Activated CD4-positive, alpha-beta memory T cell treated with anti-CD3 and anti-CD28 coated beads, Interleukin-2, amount 10 ng/mL, durations not matched to agents 7 days and 5 days (primary cell): Measurements from ENCODE around the gene USP4. TPM values are rescaled to one million over a fixed set of nuclear protein-coding genes. Genes with fewer than 3 reads are reported as not detected.
"Not testable (repeated sequence)": the region's sequence is repeated elsewhere in the genome, so short reads cannot be mapped to it uniquely, and the experiment has no call there.

Experiments used
- CTCF ChIA-PET: fragments of 350-600 bp; sonication (Branson Sonifier 250); formaldehyde crosslinking; loops from one replicate; lab custom pipeline; 2021; ENCODE audit warnings: antibody characterized with exemption, inconsistent platforms; lab: Charles Lee
- POLR2A ChIA-PET: fragments of 350-600 bp; sonication (Branson Sonifier 250); formaldehyde crosslinking; loops from one replicate; lab custom pipeline; 2021; ENCODE audit warnings: antibody characterized with exemption; lab: Charles Lee
- DNase-seq: peaks from one replicate; pipeline ENCODE4 v3.0.0-alpha.2; 2020
- H3K27ac Mint-ChIP-seq: one replicate; pipeline ENCODE4 v1.8.0; 2021; ENCODE audit warnings: mild to moderate bottlenecking, mixed read lengths
- H3K27me3 Mint-ChIP-seq: one replicate; pipeline ENCODE4 v1.8.0; 2021; ENCODE audit warnings: mixed read lengths
- H3K36me3 Mint-ChIP-seq: one replicate; pipeline ENCODE4 v1.8.0; 2021; ENCODE audit warnings: low read depth, mixed read lengths
- H3K4me1 Mint-ChIP-seq: one replicate; pipeline ENCODE4 v1.8.0; 2021; ENCODE audit warnings: mixed read lengths
- H3K4me3 Mint-ChIP-seq: one replicate; pipeline ENCODE4 v1.8.0; 2021; ENCODE audit warnings: mild to moderate bottlenecking, mixed read lengths
- H3K9me3 Mint-ChIP-seq: one replicate; pipeline ENCODE4 v1.8.0; 2021; ENCODE audit warnings: mixed read lengths
- total RNA-seq, 2 experiments: library from RNA; stranded (reverse); gene quantifications; one replicate each; pipeline ENCODE4 v1.2.3, GENCODE V29; 2021

The USP4 gene
- total RNA-seq, 2 experiments from 2014 or later: 77.8 to 85.0 TPM

DNA sequence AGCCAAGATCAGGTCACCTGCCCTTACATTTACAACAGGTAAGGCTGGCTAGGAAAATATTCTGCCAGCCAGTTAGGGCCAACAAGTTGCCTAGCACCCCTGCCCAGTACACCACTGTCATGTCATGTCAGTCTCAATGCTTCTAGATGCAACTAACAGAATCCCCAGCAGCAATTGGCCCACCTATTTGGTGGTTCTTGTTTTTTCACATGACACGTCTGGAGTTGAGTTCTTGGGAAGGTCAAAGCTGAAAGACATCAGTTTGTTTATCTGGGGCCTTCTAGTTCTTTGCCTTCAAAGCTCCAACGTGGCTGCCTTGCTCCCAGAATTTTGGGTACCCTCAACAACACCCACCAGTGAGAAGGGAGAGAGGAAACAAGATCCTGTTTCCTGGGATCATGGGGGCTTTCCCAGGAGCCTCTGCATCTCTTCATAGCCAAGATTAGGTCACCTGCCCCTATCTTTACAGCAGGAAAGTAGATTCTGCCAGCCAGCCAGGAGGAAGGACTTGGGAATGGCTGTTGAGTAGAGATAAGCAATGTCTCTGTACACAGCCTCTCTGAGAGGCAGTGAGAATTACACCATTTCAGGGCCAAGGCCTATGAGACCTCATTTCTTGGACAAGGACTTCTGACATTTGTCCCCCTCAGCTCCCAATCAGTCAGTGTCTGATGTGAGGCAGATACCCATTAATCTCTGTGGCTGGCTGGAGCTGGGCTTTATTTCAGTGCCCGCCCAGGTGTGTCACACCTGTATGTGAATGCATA, 9.7 kb upstream of the USP4 start:
- H3K27me3 Mint-ChIP-seq: no peaks in the 10 kb centered on the region
- H3K36me3 Mint-ChIP-seq: peaks cover 3% of the 10 kb centered on the region
- no peak for DNase-seq
- H3K4me1 Mint-ChIP-seq: peaks cover 28% of the 10 kb centered on the region
- no peak overlapping the region for H3K4me3 Mint-ChIP-seq
- POLR2A ChIA-PET: interaction anchor here (1.0 to 5.8 kb wide), 2 partner anchors 9 to 10 kb away, joined by 3 to 50 read pairs; partner anchors contain the start of gene USP4
- H3K27ac Mint-ChIP-seq: no peak overlapping the region
- CTCF ChIA-PET: interaction anchor here (5.7 kb wide), 1 partner anchor 10 kb away, joined by 37 read pairs; the partner anchor contains the start of gene USP4
- H3K9me3 Mint-ChIP-seq: no peaks in the 10 kb centered on the region

DNA sequence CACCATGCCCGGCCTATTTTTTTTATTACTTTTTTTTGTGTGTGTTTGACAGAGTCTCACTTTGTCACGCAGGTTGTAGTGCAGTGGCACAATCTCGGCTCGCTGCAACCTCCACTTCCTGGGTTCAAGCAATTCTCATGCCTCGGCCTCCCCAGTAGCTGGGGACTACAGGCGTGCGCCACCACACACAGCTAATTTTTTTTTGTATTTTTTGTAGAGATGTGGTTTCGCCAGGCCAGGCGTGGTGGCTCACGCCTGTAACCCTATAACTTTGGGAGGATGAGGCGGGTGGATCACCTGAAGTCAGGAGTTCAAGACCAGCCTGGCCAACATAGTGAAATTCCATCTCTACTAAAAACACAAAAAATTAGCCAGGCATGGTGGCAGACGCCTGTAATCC, 8.5 kb upstream of the USP4 start:
- not testable (repeated sequence) for H3K27ac Mint-ChIP-seq, H3K4me3 Mint-ChIP-seq, DNase-seq, H3K9me3 Mint-ChIP-seq, H3K36me3 Mint-ChIP-seq, H3K27me3 Mint-ChIP-seq
- H3K4me1 Mint-ChIP-seq: peaks cover 28% of the 10 kb centered on the region
- CTCF ChIA-PET: interaction anchor here (5.7 kb wide), 1 partner anchor 8 kb away, joined by 37 read pairs; the partner anchor contains the start of gene USP4
- POLR2A ChIA-PET: interaction anchor here (5.8 kb wide), 1 partner anchor 9 kb away, joined by 50 read pairs; the partner anchor contains the start of gene USP4

DNA sequence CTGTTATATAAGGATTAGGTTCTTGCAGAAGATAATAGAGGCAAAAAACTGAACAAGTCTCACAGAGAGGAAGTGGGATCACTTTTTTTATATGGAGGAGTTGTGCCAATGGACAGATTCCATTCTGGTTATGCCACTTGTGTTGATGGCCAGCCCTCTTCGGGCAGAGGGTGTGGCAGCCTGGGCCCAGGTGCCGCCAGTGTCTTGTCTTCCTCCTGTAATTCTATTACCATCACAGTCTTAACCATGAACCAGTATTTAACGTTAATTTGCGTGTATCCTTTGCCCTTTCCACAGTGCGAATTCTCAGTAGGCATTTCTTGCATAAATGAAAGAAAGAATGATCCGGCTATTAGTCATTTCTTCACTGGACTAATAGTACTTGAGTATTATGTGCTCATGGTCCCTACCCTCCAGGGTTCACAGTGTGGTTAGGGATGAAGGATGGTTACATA, 7.0 kb upstream of the USP4 start:
- Mint-ChIP-seq H3K36me3 (no peaks in the 10 kb centered on the region), H3K9me3 (no peaks in the 10 kb centered on the region), H3K4me3 (no peak overlapping the region), H3K27ac (no peak overlapping the region), H3K4me1 (peaks cover 23% of the 10 kb centered on the region), H3K27me3 (no peaks in the 10 kb centered on the region)
- ChIA-PET POLR2A (no interaction called here), CTCF (interaction anchor here (0.6 kb wide), 1 partner anchor 848 kb away, joined by 4 read pairs; no protein-coding TSS in a partner anchor)
- no peak for DNase-seq

DNA sequence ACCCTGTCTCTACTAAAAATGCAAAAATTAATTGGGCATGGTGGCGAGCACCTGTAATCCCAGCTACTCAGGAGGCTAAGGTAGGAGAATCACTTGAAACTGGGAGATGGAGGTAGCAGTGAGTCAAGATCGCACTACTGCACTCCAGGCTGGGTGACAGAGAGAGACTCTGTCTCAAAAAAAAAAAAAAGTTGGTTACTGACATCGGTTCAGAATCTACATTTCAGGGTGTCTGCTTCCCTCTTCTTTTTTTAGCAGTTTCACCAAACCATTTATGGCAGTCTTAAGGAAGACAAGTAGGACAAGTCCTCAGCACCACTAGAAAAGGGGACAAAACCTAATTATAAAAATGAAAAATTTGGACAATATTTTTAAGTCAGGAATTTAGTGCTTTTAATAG, 3.3 kb upstream of the USP4 start:
- H3K27ac Mint-ChIP-seq: no peak overlapping the region
- POLR2A ChIA-PET: interaction anchor here (1.0 to 2.4 kb wide), 2 partner anchors 9 to 15 kb away, joined by 3 to 15 read pairs; partner anchors contain the start of gene GPX1
- peaks cover 12% of the 10 kb centered on the region for H3K36me3 Mint-ChIP-seq
- H3K27me3 Mint-ChIP-seq: no peaks in the 10 kb centered on the region
- H3K9me3 Mint-ChIP-seq: no peaks in the 10 kb centered on the region
- DNase-seq: no peak
- H3K4me3 Mint-ChIP-seq: no peak overlapping the region
- H3K4me1 Mint-ChIP-seq: peaks cover 38% of the 10 kb centered on the region
- CTCF ChIA-PET: interaction anchor here (1.0 to 1.4 kb wide), 3 partner anchors 9 to 66 kb away, joined by 3 to 8 read pairs (median 3); no protein-coding TSS in a partner anchor

DNA sequence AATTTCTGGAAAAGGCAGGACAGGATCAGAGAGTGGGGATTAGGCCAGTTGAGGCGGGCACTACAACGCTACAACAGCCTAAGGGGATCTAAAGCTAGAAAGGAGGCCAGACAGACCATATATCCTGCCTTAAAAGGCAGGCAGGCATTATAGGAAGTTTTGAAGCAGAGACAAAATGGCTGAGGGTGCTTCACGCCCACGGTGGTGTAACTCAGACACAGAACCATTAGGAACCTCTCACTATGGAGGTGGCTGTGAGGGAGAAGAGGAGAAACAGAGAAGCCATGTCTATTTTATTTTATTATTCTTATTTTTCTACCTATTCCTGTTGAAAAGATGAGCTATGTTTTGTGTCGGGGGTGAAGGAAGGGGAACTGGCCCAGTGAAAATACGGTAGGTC, 2.1 kb upstream of the USP4 start:
- Mint-ChIP-seq H3K4me3 (peak overlapping the region; percentile 36), H3K27ac (peak overlapping the region; percentile 87), H3K36me3 (peaks cover 15% of the 10 kb centered on the region), H3K27me3 (no peaks in the 10 kb centered on the region), H3K9me3 (no peaks in the 10 kb centered on the region), H3K4me1 (peaks cover 41% of the 10 kb centered on the region)
- POLR2A ChIA-PET: interaction anchor here (1.0 kb wide), 1 partner anchor 10 kb away, joined by 3 read pairs; no protein-coding TSS in a partner anchor
- DNase-seq: no peak
- CTCF ChIA-PET: interaction anchor here (1.1 to 1.4 kb wide), 2 partner anchors 16 to 107 kb away, joined by 3 to 8 read pairs; no protein-coding TSS in a partner anchor

DNA sequence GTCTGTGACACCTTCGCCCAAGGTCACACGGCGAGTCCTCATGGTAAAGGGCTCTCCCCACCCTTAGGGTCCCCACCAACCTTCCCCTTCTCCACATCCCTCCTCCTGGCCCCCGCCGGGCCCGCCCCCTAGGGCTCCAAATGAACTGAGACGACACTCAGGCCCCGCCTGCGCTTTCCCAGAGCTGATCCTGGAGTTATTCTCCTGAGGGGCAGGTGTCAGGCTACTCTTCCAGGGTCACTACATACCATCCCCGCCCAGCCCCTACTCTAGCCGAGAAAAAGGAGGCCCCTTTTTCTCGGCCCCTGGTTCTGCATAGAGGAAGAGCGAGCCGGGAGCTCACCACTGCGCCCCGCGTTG, 292 bp downstream of the USP4 start:
- H3K9me3 Mint-ChIP-seq: no peaks in the 10 kb centered on the region
- peaks cover 45% of the 10 kb centered on the region for H3K4me1 Mint-ChIP-seq
- H3K27ac Mint-ChIP-seq: peak overlapping the region; percentile 98
- peak overlapping the region; percentile 95 for H3K4me3 Mint-ChIP-seq
- DNase-seq: peak; percentile 41
- no peaks in the 10 kb centered on the region for H3K27me3 Mint-ChIP-seq
- ChIA-PET POLR2A (interaction anchor here (0.6 to 4.1 kb wide), 40 partner anchors 9 to 899 kb away, joined by 3 to 82 read pairs (median 4); partner anchors contain the start of genes AMT, CCDC51, DAG1 and GPX1), CTCF (interaction anchor here (0.6 to 3.5 kb wide), 37 partner anchors 9 to 907 kb away, joined by 3 to 37 read pairs (median 5); partner anchors contain the start of genes DAG1, GPX1, IMPDH2 and KLHDC8B)
- peaks cover 31% of the 10 kb centered on the region for H3K36me3 Mint-ChIP-seq

DNA sequence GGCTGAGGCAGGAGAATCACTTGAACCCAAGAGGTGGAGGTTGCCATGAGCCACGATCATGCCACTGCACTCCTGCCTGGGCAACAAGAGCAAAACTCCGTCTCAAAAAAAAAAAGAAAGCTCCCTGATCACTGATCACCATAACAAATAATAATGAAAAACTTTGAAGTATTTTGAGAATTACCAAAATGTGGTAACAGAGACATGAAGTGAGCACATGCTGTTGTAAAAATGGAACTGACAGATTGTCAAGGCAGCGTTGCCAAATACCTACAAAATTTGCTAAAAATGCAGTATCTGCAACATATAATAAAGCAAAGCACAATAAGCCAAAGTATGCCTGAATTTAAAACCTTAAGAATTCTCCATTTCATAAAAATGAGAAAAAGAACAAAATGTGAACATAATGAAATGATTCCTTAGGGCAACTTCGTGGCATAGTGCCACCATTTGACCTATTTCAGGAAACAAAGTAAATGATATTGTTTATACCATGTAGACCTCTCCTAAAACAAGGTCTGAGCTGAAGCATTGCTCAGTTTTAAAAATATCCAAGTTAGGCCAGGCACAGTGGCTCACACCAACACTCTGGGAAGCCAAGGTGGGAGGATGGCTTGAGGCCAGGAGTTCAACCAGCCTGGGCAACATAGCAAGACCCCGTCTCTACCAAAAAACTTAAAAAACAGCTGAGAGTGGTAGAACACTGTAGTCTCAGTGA, 5.8 kb downstream of the USP4 start:
- DNase-seq: no peak
- POLR2A ChIA-PET: interaction anchor here (0.9 to 1.4 kb wide), 3 partner anchors 83 to 241 kb away, joined by 3 read pairs; partner anchors contain the start of gene NICN1
- H3K36me3 Mint-ChIP-seq: peaks cover 59% of the 10 kb centered on the region
- H3K27ac Mint-ChIP-seq: peak overlapping the region; percentile 21
- peaks cover 37% of the 10 kb centered on the region for H3K4me1 Mint-ChIP-seq
- H3K9me3 Mint-ChIP-seq: no peaks in the 10 kb centered on the region
- CTCF ChIA-PET: interaction anchor here (1.3 to 1.8 kb wide), 3 partner anchors 25 to 115 kb away, joined by 3 to 9 read pairs (median 6); partner anchors contain the start of genes GPX1, RHOA and TCTA
- no peak overlapping the region for H3K4me3 Mint-ChIP-seq
- H3K27me3 Mint-ChIP-seq: no peaks in the 10 kb centered on the region

DNA sequence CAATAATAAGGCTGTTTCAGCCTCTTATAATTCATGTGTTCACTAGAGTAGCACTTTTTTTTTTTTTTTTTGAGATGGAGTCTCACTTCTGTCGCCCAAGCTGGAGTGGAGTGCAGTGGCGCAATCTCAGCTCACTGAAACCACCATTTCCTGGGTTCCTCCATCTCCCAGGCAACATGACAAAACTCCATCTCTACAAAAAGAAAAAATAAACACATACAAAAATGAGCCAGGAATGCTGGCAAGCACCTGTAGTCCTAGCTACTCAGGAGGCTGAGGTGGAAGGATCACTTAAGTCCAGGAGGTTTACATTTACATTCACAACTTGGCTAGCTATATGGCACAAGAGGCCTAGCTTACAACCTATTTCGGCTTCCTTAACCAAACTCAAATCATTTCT, 6.8 kb downstream of the USP4 start:
- Mint-ChIP-seq H3K9me3 (no peaks in the 10 kb centered on the region), H3K27me3 (no peaks in the 10 kb centered on the region), H3K36me3 (peaks cover 58% of the 10 kb centered on the region), H3K4me1 (peaks cover 29% of the 10 kb centered on the region), H3K4me3 (no peak overlapping the region), H3K27ac (peak overlapping the region; percentile 72)
- ChIA-PET CTCF (interaction anchor here (0.7 to 1.8 kb wide), 8 partner anchors 10 to 207 kb away, joined by 3 to 9 read pairs (median 4); partner anchors contain the start of genes GPX1, RHOA and TCTA), POLR2A (interaction anchor here (0.9 to 1.4 kb wide), 2 partner anchors 84 to 96 kb away, joined by 3 read pairs; partner anchors contain the start of gene NICN1)
- no peak for DNase-seq

DNA sequence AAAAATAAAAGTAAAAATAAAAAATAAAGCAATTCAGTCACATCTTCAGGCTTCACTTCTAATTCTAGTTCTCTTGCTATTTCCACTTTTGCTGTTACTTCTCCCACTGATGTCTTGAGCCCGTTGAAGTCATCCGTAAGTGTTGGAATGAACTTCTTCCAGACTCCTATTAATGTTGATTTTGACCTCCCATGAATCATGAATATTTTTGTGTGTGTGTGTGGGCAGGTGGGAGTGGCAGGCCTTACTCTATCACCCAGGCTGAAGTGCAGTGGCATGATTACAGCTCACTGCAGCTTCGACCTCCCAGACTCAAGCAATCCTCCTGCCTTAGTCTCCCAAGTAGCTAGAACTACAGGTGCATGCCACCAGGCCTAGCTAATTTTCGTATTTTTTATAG, 10.7 kb downstream of the USP4 start:
- CTCF ChIA-PET: no interaction called here
- H3K9me3 Mint-ChIP-seq: no peaks in the 10 kb centered on the region
- H3K36me3 Mint-ChIP-seq: peaks cover 69% of the 10 kb centered on the region

DNA sequence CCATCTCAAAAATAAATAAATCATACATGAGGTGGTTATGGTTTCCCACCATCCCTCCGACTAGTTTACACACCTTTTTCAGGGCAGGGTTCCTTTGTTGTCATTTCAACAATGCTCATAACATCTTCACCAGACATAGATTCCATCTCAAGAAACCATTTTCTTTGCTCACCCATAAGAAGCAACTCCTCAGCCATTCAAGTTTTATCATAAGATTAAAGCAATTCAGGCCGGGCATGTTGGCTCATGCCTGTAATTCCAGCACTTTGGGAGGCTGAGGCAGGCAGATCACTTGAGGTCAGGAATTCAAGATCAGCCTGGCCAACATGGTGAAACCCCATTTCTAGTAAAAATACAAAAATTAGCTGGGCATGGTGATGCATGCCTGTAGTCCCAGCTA, 11.5 kb downstream of the USP4 start:
- POLR2A ChIA-PET: interaction anchor here (1.4 kb wide), 1 partner anchor 11 kb away, joined by 5 read pairs; the partner anchor contains the start of gene USP4
- H3K4me1 Mint-ChIP-seq, H3K27ac Mint-ChIP-seq, H3K4me3 Mint-ChIP-seq, DNase-seq, CTCF ChIA-PET, H3K9me3 Mint-ChIP-seq, H3K27me3 Mint-ChIP-seq: not testable (repeated sequence)
- peaks cover 69% of the 10 kb centered on the region for H3K36me3 Mint-ChIP-seq

More for the DNA sequence above, 10.7 kb downstream of the USP4 start:
- H3K27ac Mint-ChIP-seq: no peak overlapping the region
- POLR2A ChIA-PET: interaction anchor here (0.7 to 1.4 kb wide), 2 partner anchors 11 to 31 kb away, joined by 3 to 5 read pairs; partner anchors contain the start of gene USP4
- H3K4me3 Mint-ChIP-seq: no peak overlapping the region
- no peak for DNase-seq
- no peaks in the 10 kb centered on the region for H3K27me3 Mint-ChIP-seq
- peaks cover 15% of the 10 kb centered on the region for H3K4me1 Mint-ChIP-seq

DNA sequence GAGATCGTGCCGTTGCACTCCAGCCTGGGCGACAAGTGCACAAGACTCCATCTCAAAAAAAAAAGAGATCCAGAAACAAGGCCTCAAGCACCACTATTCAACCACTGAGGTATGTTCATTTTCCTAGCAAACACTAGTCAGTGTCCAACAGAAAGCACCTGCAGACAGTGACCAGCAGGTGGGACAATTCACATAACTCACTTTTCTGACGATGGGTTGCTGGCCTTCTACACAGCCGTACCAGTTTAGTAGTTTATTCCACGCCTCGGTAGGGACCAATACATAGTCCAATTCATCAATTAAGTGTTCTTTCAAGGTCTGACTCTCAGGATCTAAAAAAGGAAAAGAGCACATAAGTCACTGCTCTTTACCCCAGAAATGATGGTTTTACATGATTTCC, 12.4 kb downstream of the USP4 start:
- CTCF ChIA-PET: no interaction called here
- no peak overlapping the region for H3K27ac Mint-ChIP-seq

DNA sequence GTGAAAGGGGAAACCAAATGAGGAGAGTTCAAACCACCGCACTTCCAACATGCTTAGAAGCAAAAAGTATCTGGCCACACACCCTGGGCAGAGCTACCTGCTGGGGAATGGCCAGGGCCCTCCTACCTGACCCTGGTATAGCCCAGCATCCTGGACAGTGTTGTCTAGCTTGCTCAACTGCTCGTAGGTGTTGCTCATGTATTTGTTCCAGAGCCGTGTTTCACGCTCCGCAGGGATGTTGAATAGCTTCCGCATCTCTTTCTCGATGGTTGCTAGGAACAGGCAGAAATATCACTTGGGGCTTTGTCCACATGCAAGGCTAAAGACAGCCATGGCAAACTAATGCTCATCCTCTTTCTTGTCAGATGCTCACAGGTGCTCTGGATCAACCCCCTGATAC, 15.1 kb downstream of the USP4 start:
- CTCF ChIA-PET: no interaction called here
- no peak overlapping the region for H3K27ac Mint-ChIP-seq
- no peaks in the 10 kb centered on the region for H3K27me3 Mint-ChIP-seq
- H3K9me3 Mint-ChIP-seq: no peaks in the 10 kb centered on the region
- POLR2A ChIA-PET: interaction anchor here (1.4 to 2.6 kb wide), 2 partner anchors 15 kb away, joined by 4 to 10 read pairs; partner anchors contain the start of gene USP4
- H3K4me1 Mint-ChIP-seq: no peaks in the 10 kb centered on the region
- no peak for DNase-seq
- H3K36me3 Mint-ChIP-seq: peaks cover 75% of the 10 kb centered on the region
- no peak overlapping the region for H3K4me3 Mint-ChIP-seq

More for the DNA sequence above, 12.4 kb downstream of the USP4 start:
- Mint-ChIP-seq H3K4me1 (peaks cover 1% of the 10 kb centered on the region), H3K4me3 (no peak overlapping the region), H3K9me3 (no peaks in the 10 kb centered on the region), H3K36me3 (peaks cover 64% of the 10 kb centered on the region), H3K27me3 (no peaks in the 10 kb centered on the region)
- no peak for DNase-seq
- POLR2A ChIA-PET: interaction anchor here (1.0 to 2.6 kb wide), 2 partner anchors 11 to 12 kb away, joined by 4 to 10 read pairs; partner anchors contain the start of gene USP4
